Endodermal cell (in vitro differentiated cells): ENCODE measurements around the gene FKBP2. TPM values are rescaled to one million over a fixed set of nuclear protein-coding genes. Genes with fewer than 3 reads are reported as not detected.
A peak's percentile ranks its signal among the peaks of the same experiment; 100 is the strongest.

Experiments used
- DNase-seq: peaks from one replicate; pipeline ENCODE4 v3.0.0-alpha.2; 2017
- H3K27ac ChIP-seq: 2 replicates; pipeline ENCODE4 v1.5.1; 2013; ENCODE audit warnings: mild to moderate bottlenecking, low read depth, low read length, moderate library complexity
- H3K27me3 ChIP-seq: 2 replicates; pipeline ENCODE4 v1.6.1; 2013; ENCODE audit warnings: mild to moderate bottlenecking, low read length, moderate library complexity; ENCODE audit not compliant: insufficient read depth, control insufficient read depth, poor library complexity, severe bottlenecking
- H3K36me3 ChIP-seq: 2 replicates; pipeline ENCODE4 v1.7.0; 2013; ENCODE audit warnings: mild to moderate bottlenecking, low read length, moderate library complexity; ENCODE audit not compliant: control insufficient read depth, insufficient read depth
- H3K4me1 ChIP-seq: one replicate; pipeline ENCODE4 v1.7.0; 2013; ENCODE audit warnings: low read length; ENCODE audit not compliant: control insufficient read depth, insufficient read depth
- H3K4me3 ChIP-seq: 2 replicates; pipeline ENCODE4 v1.5.1; 2013; ENCODE audit warnings: mild to moderate bottlenecking, low read length, moderate library complexity
- H3K9ac ChIP-seq: 2 replicates; pipeline ENCODE4 v1.6.1; 2013; ENCODE audit warnings: mild to moderate bottlenecking, low read length, moderate library complexity; ENCODE audit not compliant: poor library complexity, severe bottlenecking; ENCODE audit errors: extremely low read depth
- H3K9me3 ChIP-seq: 2 replicates; pipeline ENCODE4 v1.6.1; 2013; ENCODE audit warnings: mild to moderate bottlenecking, low read length, moderate library complexity; ENCODE audit not compliant: control insufficient read depth
- H3K27ac Mint-ChIP-seq: 2 replicates; pipeline ENCODE4 v1.8.0; 2020; ENCODE audit warnings: mixed read lengths
- H3K27me3 Mint-ChIP-seq: 2 replicates; pipeline ENCODE4 v1.8.0; 2021; ENCODE audit warnings: mild to moderate bottlenecking, mixed read lengths; ENCODE audit not compliant: insufficient read depth
- H3K36me3 Mint-ChIP-seq: 2 replicates; pipeline ENCODE4 v1.8.0; 2020; ENCODE audit warnings: low read depth, mixed read lengths
- H3K4me1 Mint-ChIP-seq: 2 replicates; pipeline ENCODE4 v1.8.0; 2020; ENCODE audit warnings: mixed read lengths
- H3K4me3 Mint-ChIP-seq: 2 replicates; pipeline ENCODE4 v1.8.0; 2020; ENCODE audit warnings: mild to moderate bottlenecking, moderate library complexity, mixed read lengths
- H3K9me3 Mint-ChIP-seq: 2 replicates; pipeline ENCODE4 v1.8.0; 2020; ENCODE audit warnings: mild to moderate bottlenecking, mixed read lengths
- CTCF ChIP-seq: fragments of 200-600 bp; sonication (generic); conservative IDR thresholded peaks from 2 replicates; pipeline ENCODE4 v1.5.0; 2021; ENCODE audit warnings: antibody characterized with exemption, mild to moderate bottlenecking
- WGBS, 2 experiments: methylation state at CpG; one replicate each; pipeline versions ENCODE4 v1.1.5 to v1.1.7; 2013; ENCODE audit warnings: missing lambda C conversion rate in 2 of 2, mixed read lengths in 1 of 2; ENCODE audit not compliant: insufficient coverage in 1 of 2, insufficient read length in 1 of 2; 5-methylcytosine and 5-hydroxymethylcytosine counted together
- long read RNA-seq, 4 experiments: library from polyadenylated mRNA in 2 of 4; library from RNA in 1 of 4; library from capped mRNA in 1 of 4; stranded (forward) in 3 of 4; unstranded in 1 of 4; transcript quantifications; one replicate each; pipeline ENCODE4 v2.0.0, GENCODE V29; 2020 to 2021; ENCODE audit warnings: inconsistent platforms in 1 of 4
- polyA plus RNA-seq, 2 experiments: library from polyadenylated mRNA; stranded (reverse); fragments of 50-300 nt; gene quantifications; one replicate each; pipeline ENCODE4 v1.2.3, GENCODE V29; 2013
- total RNA-seq, 2 donors: library from RNA; stranded (reverse); fragmentation: NEBNext Ultra II Directional in 1 of 2; extraction: Animal tissue kit (Norgen Biotek cat#: 25700) in 1 of 2; gene quantifications; 2 replicates in 1 of 2; 3 replicates in 1 of 2; pipeline ENCODE4 v1.2.1, GENCODE V29; 2021

The FKBP2 gene
- 10 to 100 TPM; 44.6 to 53.7 TPM for total RNA-seq
- polyA plus RNA-seq (2013, experiment 1 of 2) = 64.6 TPM
- 54.0 TPM for polyA plus RNA-seq (2013, experiment 2 of 2)
- long read RNA-seq, experiment 1, transcript FKBP2-201 (6 exons, 657 nt) = major isoform, 9 of 28 reads
- long read RNA-seq, experiment 1, partial matches to known transcripts = 11 of 28 reads
- long read RNA-seq, experiment 1, other reads (novel, unspliced or antisense) = 6 of 28 reads
- long read RNA-seq, experiment 2, transcript FKBP2-201 (6 exons, 657 nt) = major isoform, 31 of 55 reads
- long read RNA-seq, experiment 2, transcript FKBP2-202 (6 exons, 1,002 nt) = minor isoform, 14 of 55 reads
- long read RNA-seq, experiment 2, partial matches to known transcripts = 3 of 55 reads
- long read RNA-seq, experiment 2, other reads (novel, unspliced or antisense) = 7 of 55 reads
- long read RNA-seq, experiment 3, transcript FKBP2-201 (6 exons, 657 nt) = major isoform, 16 of 20 reads
- long read RNA-seq, experiment 3, partial matches to known transcripts = 2 of 20 reads
- long read RNA-seq, experiment 3, other reads (novel, unspliced or antisense) = 0 of 20 reads
- long read RNA-seq, experiment 4, transcript FKBP2-201 (6 exons, 657 nt) = minor isoform, 12 of 74 reads
- long read RNA-seq, experiment 4, transcript FKBP2-202 (6 exons, 1,002 nt) = major isoform, 41 of 74 reads
- long read RNA-seq, experiment 4, partial matches to known transcripts = 15 of 74 reads
- long read RNA-seq, experiment 4, other reads (novel, unspliced or antisense) = 6 of 74 reads

DNA sequence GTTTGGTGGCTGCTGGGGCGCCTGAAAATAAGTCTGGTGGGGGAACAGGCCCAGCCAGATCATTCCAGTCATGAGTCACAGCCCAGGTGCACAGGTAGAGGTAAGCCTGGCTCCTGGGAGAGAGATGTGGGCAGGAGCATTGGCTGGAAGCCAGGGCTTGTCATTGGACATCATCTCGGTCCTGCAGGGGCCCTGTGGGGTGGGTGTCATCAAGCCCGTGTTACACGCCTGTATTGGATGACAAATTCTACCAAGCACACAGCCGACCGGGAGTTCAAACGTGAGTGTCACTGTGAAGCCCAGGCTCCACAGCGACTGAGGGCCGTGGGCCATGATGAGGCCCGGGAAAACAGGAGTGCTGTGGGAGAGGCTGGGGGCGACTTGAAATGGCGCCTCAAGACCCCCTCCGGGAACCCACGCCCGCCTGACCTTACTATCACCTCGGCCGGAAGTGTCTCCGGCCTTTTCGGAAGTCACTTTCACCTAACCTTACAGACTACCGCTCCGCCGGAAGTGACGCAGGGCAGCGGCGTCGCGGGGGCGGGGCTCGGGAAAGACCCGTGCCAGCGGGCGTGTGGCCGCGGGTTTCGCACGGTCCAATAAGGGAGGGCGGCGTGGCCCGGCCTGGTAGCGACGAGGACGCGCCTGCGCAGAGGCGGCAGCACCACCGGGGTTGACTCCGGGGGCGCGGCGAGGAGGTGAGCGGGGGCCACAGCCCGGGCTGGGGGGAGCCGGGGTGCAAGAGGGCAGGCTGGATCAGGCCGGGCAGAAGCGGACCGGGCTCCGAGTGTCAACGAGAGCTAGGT lies at the start of gene FKBP2:
TSS of gene FKBP2 (plus strand) at position 661 of the 806 bp plus-strand sequence. CDS start 1,293 bp downstream, outside the sequence.
- TF ChIP-seq CTCF = no peak
- peak within 1 kb of the TSS; percentile 99 for H3K27ac ChIP-seq
- H3K9ac ChIP-seq = peak within 1 kb of the TSS; percentile 81
- peaks cover 28% of the 10 kb centered on the region for H3K36me3 ChIP-seq
- Mint-ChIP-seq H3K9me3 (no peaks in the 10 kb centered on the region), H3K36me3 (peaks cover 33% of the 10 kb centered on the region), H3K27me3 (no peaks in the 10 kb centered on the region), H3K4me3 (peak within 1 kb of the TSS; percentile 76), H3K4me1 (peaks cover 9% of the 10 kb centered on the region), H3K27ac (peak within 1 kb of the TSS; percentile 96)
- H3K4me1 ChIP-seq = peaks cover 4% of the 10 kb centered on the region
- WGBS, 2 experiments = 3 to 7% methylated on average over 32 to 58 of the region's 58 CpGs
- peak; percentile 99 for DNase-seq
- peak within 1 kb of the TSS; percentile 95 for H3K4me3 ChIP-seq
- no peaks in the 10 kb centered on the region for H3K9me3 ChIP-seq
- H3K27me3 ChIP-seq = no peaks in the 10 kb centered on the region

DNA sequence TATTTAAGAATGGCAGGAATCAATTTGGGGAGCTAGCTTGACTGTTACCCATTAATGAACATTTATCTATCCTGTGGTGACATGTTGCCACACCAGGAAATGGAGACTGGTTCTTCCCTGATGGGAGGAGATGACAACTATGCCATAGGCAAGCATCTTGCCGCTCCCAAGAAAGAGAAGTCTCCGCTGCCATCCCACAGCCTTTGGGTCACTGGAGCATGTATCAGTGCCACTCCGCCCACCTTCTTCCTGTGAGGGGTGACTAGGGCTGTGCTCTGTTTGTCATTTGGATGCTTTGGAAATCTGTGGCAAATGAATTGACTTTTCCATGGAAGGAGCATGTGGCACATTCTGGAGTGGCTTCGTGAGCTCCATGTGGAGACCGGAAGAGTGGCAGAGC lies 48.5 kb upstream of the FKBP2 start:
- H3K4me1 Mint-ChIP-seq = no peaks in the 10 kb centered on the region
- 95 to 97% methylated on average over 4 to 5 of the region's 5 CpGs for WGBS, 2 experiments
- H3K9me3 Mint-ChIP-seq = no peaks in the 10 kb centered on the region
- no peak overlapping the region for H3K4me3 Mint-ChIP-seq
- Histone ChIP-seq H3K9me3 (no peaks in the 10 kb centered on the region), H3K9ac (no peak overlapping the region), H3K4me1 (no peaks in the 10 kb centered on the region), H3K36me3 (peaks cover 79% of the 10 kb centered on the region), H3K27ac (no peak overlapping the region), H3K27me3 (no peaks in the 10 kb centered on the region), H3K4me3 (no peak overlapping the region)
- H3K36me3 Mint-ChIP-seq = peaks cover 71% of the 10 kb centered on the region
- peak overlapping the region; percentile 39 for H3K27ac Mint-ChIP-seq
- DNase-seq = no peak
- no peak for TF ChIP-seq CTCF
- H3K27me3 Mint-ChIP-seq = no peaks in the 10 kb centered on the region

DNA sequence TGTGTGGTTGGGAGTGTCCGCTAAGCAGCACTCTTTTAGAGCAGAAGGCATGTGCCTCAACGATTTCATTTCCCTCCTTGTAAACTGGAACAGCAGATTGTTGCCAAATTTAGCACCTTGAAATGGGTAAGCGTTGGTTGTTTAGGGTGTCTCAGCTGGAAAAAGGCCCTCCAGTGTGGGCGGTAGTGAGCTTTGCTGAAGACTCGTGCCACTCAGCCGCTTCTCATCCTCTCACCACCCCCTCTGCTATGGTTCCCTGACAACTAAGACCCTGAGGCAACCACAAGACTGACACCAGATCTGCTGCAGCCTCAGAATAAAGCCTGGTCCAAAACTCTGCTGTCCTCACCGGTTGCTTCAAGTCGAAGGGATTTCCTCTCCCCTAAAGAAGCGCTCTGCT lies 44.3 kb upstream of the FKBP2 start:
- Mint-ChIP-seq H3K4me1 (no peaks in the 10 kb centered on the region), H3K27me3 (no peaks in the 10 kb centered on the region), H3K4me3 (no peak overlapping the region), H3K36me3 (peaks cover 78% of the 10 kb centered on the region), H3K27ac (no peak overlapping the region), H3K9me3 (no peaks in the 10 kb centered on the region)
- H3K9me3 ChIP-seq = no peaks in the 10 kb centered on the region
- H3K4me1 ChIP-seq = no peaks in the 10 kb centered on the region
- WGBS, 2 experiments = 96 to 97% methylated on average over 9 of the region's 9 CpGs
- H3K9ac ChIP-seq = no peak overlapping the region
- peaks cover 90% of the 10 kb centered on the region for H3K36me3 ChIP-seq
- H3K4me3 ChIP-seq = no peak overlapping the region
- H3K27ac ChIP-seq = no peak overlapping the region
- H3K27me3 ChIP-seq = no peaks in the 10 kb centered on the region
- TF ChIP-seq CTCF = no peak
- no peak for DNase-seq
